PC-3 (cell line): ENCODE results near the gene SEPTIN10.

ENCODE experiments used
- EZH2 ChIP-seq: fragments of 300-600 bp; sonication (generic); IDR thresholded peaks from one replicate; pipeline ENCODE4 v1.6.1; 2017; ENCODE audit warnings: antibody characterized with exemption, mild to moderate bottlenecking, low read length; ENCODE audit not compliant: unreplicated experiment
- TF ChIP-seq, protein P1 (sequence below): fragments of 300-600 bp; sonication (generic); conservative IDR thresholded peaks from 2 replicates; pipeline ENCODE4 v1.5.1; 2017; ENCODE audit warnings: antibody characterized with exemption, low read depth, mild to moderate bottlenecking, low read length

DNA sequence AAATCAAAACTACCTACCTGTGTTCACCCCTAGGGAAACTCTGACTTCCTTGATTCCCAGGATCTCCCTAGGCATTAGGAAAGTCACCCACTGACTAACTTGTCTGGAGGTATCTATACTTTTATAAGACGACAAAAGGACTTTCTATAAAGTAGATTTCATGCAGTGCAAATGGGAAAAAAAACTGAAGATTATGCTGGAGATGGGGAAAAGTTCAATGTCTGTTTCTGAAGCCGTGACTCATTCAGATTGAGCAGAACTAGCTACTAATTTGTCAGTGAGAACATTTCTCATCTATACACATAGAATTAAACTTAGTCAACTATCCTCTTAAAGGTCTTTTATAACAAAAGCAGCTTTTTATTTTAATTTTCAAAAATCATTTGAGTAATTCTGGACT, 6.0 kb downstream of the SEPTIN10 start:
- TF ChIP-seq EZH2, result no peak
- TF ChIP-seq, protein P1, sequence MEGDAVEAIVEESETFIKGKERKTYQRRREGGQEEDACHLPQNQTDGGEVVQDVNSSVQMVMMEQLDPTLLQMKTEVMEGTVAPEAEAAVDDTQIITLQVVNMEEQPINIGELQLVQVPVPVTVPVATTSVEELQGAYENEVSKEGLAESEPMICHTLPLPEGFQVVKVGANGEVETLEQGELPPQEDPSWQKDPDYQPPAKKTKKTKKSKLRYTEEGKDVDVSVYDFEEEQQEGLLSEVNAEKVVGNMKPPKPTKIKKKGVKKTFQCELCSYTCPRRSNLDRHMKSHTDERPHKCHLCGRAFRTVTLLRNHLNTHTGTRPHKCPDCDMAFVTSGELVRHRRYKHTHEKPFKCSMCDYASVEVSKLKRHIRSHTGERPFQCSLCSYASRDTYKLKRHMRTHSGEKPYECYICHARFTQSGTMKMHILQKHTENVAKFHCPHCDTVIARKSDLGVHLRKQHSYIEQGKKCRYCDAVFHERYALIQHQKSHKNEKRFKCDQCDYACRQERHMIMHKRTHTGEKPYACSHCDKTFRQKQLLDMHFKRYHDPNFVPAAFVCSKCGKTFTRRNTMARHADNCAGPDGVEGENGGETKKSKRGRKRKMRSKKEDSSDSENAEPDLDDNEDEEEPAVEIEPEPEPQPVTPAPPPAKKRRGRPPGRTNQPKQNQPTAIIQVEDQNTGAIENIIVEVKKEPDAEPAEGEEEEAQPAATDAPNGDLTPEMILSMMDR, result no peak
